Kidney (tissue), 14 donors: ENCODE measurements around the gene CAMTA1. TPM values are rescaled to one million over a fixed set of nuclear protein-coding genes. Genes with fewer than 3 reads are reported as not detected.

Experiments used
- DNase-seq, 5 donors: peaks; one replicate each; pipeline ENCODE4 v3.0.0-alpha.2; 2013 to 2020
- FAIRE-seq: peaks from 2 replicates; lab custom pipeline; 2012; peaks lifted over from hg19 to GRCh38; lab: Jason Lieb, UNC
- H3K27ac ChIP-seq, 2 donors: one replicate each; pipeline ENCODE4 v1.7.0; 2013; ENCODE audit warnings: low read depth in 2 of 2, low read length in 2 of 2, inconsistent platforms in 1 of 2
- H3K27me3 ChIP-seq: one replicate; pipeline ENCODE4 v1.7.1; 2013; ENCODE audit warnings: low read length, inconsistent platforms; ENCODE audit not compliant: control insufficient read depth, insufficient read depth
- H3K36me3 ChIP-seq, 3 donors: one replicate each; pipeline versions ENCODE4 v1.7.0 to v1.7.1; 2013; ENCODE audit warnings: low read length in 3 of 3, control low read depth in 1 of 3, inconsistent platforms in 1 of 3; ENCODE audit not compliant: insufficient read depth in 3 of 3, control insufficient read depth in 2 of 3
- H3K4me1 ChIP-seq, 3 donors: one replicate each; pipeline versions ENCODE4 v1.7.0 to v1.7.1; 2013; ENCODE audit warnings: low read length in 3 of 3, inconsistent platforms in 1 of 3, low read depth in 1 of 3; ENCODE audit not compliant: control insufficient read depth in 2 of 3, insufficient read depth in 2 of 3
- H3K4me3 ChIP-seq, 3 donors: one replicate each; pipeline versions ENCODE4 v1.7.0 to v1.8.1; 2013; ENCODE audit warnings: low read length in 3 of 3, control low read depth in 1 of 3, inconsistent platforms in 1 of 3
- H3K9ac ChIP-seq, 3 donors: one replicate each; pipeline versions ENCODE4 v1.7.0 to v1.7.1; 2013; ENCODE audit warnings: low read length in 3 of 3, control low read depth in 1 of 3, inconsistent platforms in 1 of 3
- H3K9me3 ChIP-seq, 3 donors: one replicate each; pipeline versions ENCODE4 v1.7.0 to v1.7.1; 2013; ENCODE audit warnings: low read length in 3 of 3, control low read depth in 1 of 3, inconsistent platforms in 1 of 3; ENCODE audit not compliant: control insufficient read depth in 2 of 3, insufficient read depth in 1 of 3
- CTCF ChIP-seq: IDR thresholded peaks from 3 replicates; pipeline ENCODE4 v1.5.1; 2012; ENCODE audit warnings: mild to moderate bottlenecking, moderate library complexity, borderline replicate concordance; ENCODE audit not compliant: insufficient read depth; ENCODE audit errors: extremely low read depth
- intact Hi-C: fragments of 100-400 bp; cut with DNase I; formaldehyde crosslinking; loops from one replicate; pipeline ENCODE4 v1.11.1; 2022
- polyA plus RNA-seq: library from polyadenylated mRNA; stranded (reverse); fragments of 350-450 nt; fragmentation: Illumina TruSeq; extraction: RNeasy Lipid Tissue Mini Kit (QIAGEN cat#74804); gene quantifications from one replicate; pipeline ENCODE4 v1.2.3, GENCODE V29; 2014; ENCODE audit warnings: low read depth, low replicate concordance; ENCODE audit not compliant: insufficient read depth
- total RNA-seq: library from RNA; stranded (reverse); fragmentation: NEBNext Ultra II Directional; extraction: Animal tissue kit (Norgen Biotek cat#: 25700); gene quantifications from one replicate; pipeline ENCODE4 v1.2.1, GENCODE V29; 2021
- donor health status: control.
- donor health status: control.
- donor health status: control.
- donor health status: control.
- donor health status: control.
- donor health status: DM: yes; HTN: yes; CAD: no.
- donor health status: Normal renal cell carcinoma (clear cell type).

The CAMTA1 gene
- total and polyA plus RNA-seq, 2 donors from 2014 or later, result 79.0 to 170 TPM

- H3K4me1 ChIP-seq, result no peaks in the 10 kb centered on the region
- H3K9me3 ChIP-seq, result no peaks in the 10 kb centered on the region
- no peak for FAIRE-seq
- H3K9ac ChIP-seq, result no peak overlapping the region
- no peak for TF ChIP-seq CTCF
- DNase-seq, result peak in 1 of 5 donors; percentile 26
- H3K36me3 ChIP-seq, result no peaks in the 10 kb centered on the region
- no peak overlapping the region for H3K27ac ChIP-seq
- no peaks in the 10 kb centered on the region for H3K27me3 ChIP-seq
- H3K4me3 ChIP-seq, result no peak overlapping the region
- intact Hi-C loops, result no loop called here
Observed at GRCh38 chr1:7279769-7280168, 494.5 kb downstream of the CAMTA1 start.

GRCh38 chr1:7280347-7280960 lies 495.2 kb downstream of the CAMTA1 start:
- intact Hi-C loops, result no loop called here
- FAIRE-seq, result no peak
- H3K4me1 ChIP-seq, result no peaks in the 10 kb centered on the region

GRCh38 chr1:7281821-7282220 lies 496.6 kb downstream of the CAMTA1 start:
- no peak for FAIRE-seq
- DNase-seq, result no peak
- no peak for TF ChIP-seq CTCF

More at GRCh38 chr1:7280347-7280960, 495.2 kb downstream of the CAMTA1 start:
- TF ChIP-seq CTCF, result no peak
- no peaks in the 10 kb centered on the region for H3K36me3 ChIP-seq
- H3K27ac ChIP-seq, result no peak overlapping the region
- H3K27me3 ChIP-seq, result no peaks in the 10 kb centered on the region
- no peak overlapping the region for H3K4me3 ChIP-seq
- no peak overlapping the region for H3K9ac ChIP-seq
- DNase-seq, result peak in 1 of 5 donors; percentile 27
- no peaks in the 10 kb centered on the region for H3K9me3 ChIP-seq

More at GRCh38 chr1:7281821-7282220, 496.6 kb downstream of the CAMTA1 start:
- Histone ChIP-seq H3K27me3 (no peaks in the 10 kb centered on the region), H3K4me1 (no peaks in the 10 kb centered on the region), H3K9me3 (no peaks in the 10 kb centered on the region), H3K9ac (no peak overlapping the region), H3K27ac (no peak overlapping the region), H3K36me3 (no peaks in the 10 kb centered on the region), H3K4me3 (no peak overlapping the region)
- intact Hi-C loops, result no loop called here
